ENCODE measurements around the gene KCTD5.
"Not testable (repeated sequence)": the region's sequence is repeated elsewhere in the genome, so short reads cannot be mapped to it uniquely, and the experiment has no call there.

Gene KCTD5

GRCh38 chr16:2682209-2683021 is at the start of gene KCTD5:
Gene KCTD5, plus strand, starts transcription at chr16:2682523. Its CDS starts 26 bp downstream, at chr16:2682549.
- peak; percentile 85 to 87 for DNase-seq (ENCODE audit: low read depth in 2 of 2)

GRCh38 chr16:2639071-2639721 is 43.1 kb upstream of the KCTD5 start:
- not testable (repeated sequence) for DNase-seq (ENCODE audit: low read depth in 2 of 2)

- DNase-seq (ENCODE audit: low read depth in 2 of 2), result not testable (repeated sequence)
Observed at GRCh38 chr16:2639722-2640072, 42.6 kb upstream of the KCTD5 start.

GRCh38 chr16:2642561-2642960 is 39.8 kb upstream of the KCTD5 start:
- DNase-seq (ENCODE audit: low read depth in 2 of 2), result not testable (repeated sequence)

GRCh38 chr16:2644754-2645453 is 37.4 kb upstream of the KCTD5 start:
- DNase-seq (ENCODE audit: low read depth in 2 of 2), result not testable (repeated sequence)

GRCh38 chr16:2651268-2651871 is 31.0 kb upstream of the KCTD5 start:
- DNase-seq (ENCODE audit: low read depth in 2 of 2), result not testable (repeated sequence)

GRCh38 chr16:2653915-2654314 is 28.4 kb upstream of the KCTD5 start:
- DNase-seq (ENCODE audit: low read depth in 2 of 2), result not testable (repeated sequence)

- not testable (repeated sequence) for DNase-seq (ENCODE audit: low read depth in 2 of 2)
Observed at GRCh38 chr16:2654949-2655348, 27.4 kb upstream of the KCTD5 start.

- no peak for DNase-seq (ENCODE audit: low read depth in 2 of 2)
Observed at GRCh38 chr16:2656985-2657384, 25.3 kb upstream of the KCTD5 start.

- not testable (repeated sequence) for DNase-seq (ENCODE audit: low read depth in 2 of 2)
Observed at GRCh38 chr16:2657803-2658202, 24.5 kb upstream of the KCTD5 start.

- DNase-seq (ENCODE audit: low read depth in 2 of 2), result not testable (repeated sequence)
Observed at GRCh38 chr16:2659560-2659959, 22.8 kb upstream of the KCTD5 start.

GRCh38 chr16:2660014-2660662 is 22.2 kb upstream of the KCTD5 start:
- DNase-seq (ENCODE audit: low read depth in 2 of 2), result not testable (repeated sequence)

- DNase-seq (ENCODE audit: low read depth in 2 of 2), result not testable (repeated sequence)
Observed at GRCh38 chr16:2660755-2661373, 21.5 kb upstream of the KCTD5 start.

GRCh38 chr16:2663553-2664546 is 18.5 kb upstream of the KCTD5 start:
- peak; percentile 67 to 73 for DNase-seq (ENCODE audit: low read depth in 2 of 2)

GRCh38 chr16:2664574-2664982 is 17.7 kb upstream of the KCTD5 start:
- no peak for DNase-seq (ENCODE audit: low read depth in 2 of 2)

GRCh38 chr16:2666671-2667070 is 15.7 kb upstream of the KCTD5 start:
- not testable (repeated sequence) for DNase-seq (ENCODE audit: low read depth in 2 of 2)

- DNase-seq (ENCODE audit: low read depth in 2 of 2), result not testable (repeated sequence)
Observed at GRCh38 chr16:2669587-2669986, 12.7 kb upstream of the KCTD5 start.

- not testable (repeated sequence) for DNase-seq (ENCODE audit: low read depth in 2 of 2)
Observed at GRCh38 chr16:2670017-2670416, 12.3 kb upstream of the KCTD5 start.

GRCh38 chr16:2671193-2671592 is 11.1 kb upstream of the KCTD5 start:
- not testable (repeated sequence) for DNase-seq (ENCODE audit: low read depth in 2 of 2)

GRCh38 chr16:2671741-2672140 is 10.6 kb upstream of the KCTD5 start:
- no peak for DNase-seq (ENCODE audit: low read depth in 2 of 2)

Measured in fibroblast of skin of left quadriceps (primary cell).